ENCODE data around the gene CTNNAL1. TPM values are rescaled to one million over a fixed set of nuclear protein-coding genes. Genes with fewer than 3 reads are reported as not detected.
A peak's percentile ranks its signal among the peaks of the same experiment; 100 is the strongest.

The CTNNAL1 gene
- polyA plus RNA-seq, 1 experiment = 82.7 TPM

- H3K4me3 ChIP-seq (ENCODE audit: low read depth, low read length) = no peak overlapping the region
- no peaks in the 10 kb centered on the region for H3K27me3 ChIP-seq (ENCODE audit: control insufficient read depth, insufficient read depth, low read length)
- ChIA-PET CTCF (no interaction called here), POLR2A (no interaction called here)
- TF ChIP-seq, protein P1, sequence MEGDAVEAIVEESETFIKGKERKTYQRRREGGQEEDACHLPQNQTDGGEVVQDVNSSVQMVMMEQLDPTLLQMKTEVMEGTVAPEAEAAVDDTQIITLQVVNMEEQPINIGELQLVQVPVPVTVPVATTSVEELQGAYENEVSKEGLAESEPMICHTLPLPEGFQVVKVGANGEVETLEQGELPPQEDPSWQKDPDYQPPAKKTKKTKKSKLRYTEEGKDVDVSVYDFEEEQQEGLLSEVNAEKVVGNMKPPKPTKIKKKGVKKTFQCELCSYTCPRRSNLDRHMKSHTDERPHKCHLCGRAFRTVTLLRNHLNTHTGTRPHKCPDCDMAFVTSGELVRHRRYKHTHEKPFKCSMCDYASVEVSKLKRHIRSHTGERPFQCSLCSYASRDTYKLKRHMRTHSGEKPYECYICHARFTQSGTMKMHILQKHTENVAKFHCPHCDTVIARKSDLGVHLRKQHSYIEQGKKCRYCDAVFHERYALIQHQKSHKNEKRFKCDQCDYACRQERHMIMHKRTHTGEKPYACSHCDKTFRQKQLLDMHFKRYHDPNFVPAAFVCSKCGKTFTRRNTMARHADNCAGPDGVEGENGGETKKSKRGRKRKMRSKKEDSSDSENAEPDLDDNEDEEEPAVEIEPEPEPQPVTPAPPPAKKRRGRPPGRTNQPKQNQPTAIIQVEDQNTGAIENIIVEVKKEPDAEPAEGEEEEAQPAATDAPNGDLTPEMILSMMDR (IDR thresholded peaks at IDR 0.05; ENCODE audit: low read depth, low read length) = no peak
- DNase-seq (ENCODE audit: low read depth, low spot score) = no peak
- peak overlapping the region; percentile 40 for H3K27ac ChIP-seq (ENCODE audit: low read depth, low read length)
- no peaks in the 10 kb centered on the region for H3K9me3 ChIP-seq (ENCODE audit: control insufficient read depth, insufficient read depth, low read length)
These were observed 13.9 kb upstream of the CTNNAL1 start for GRCh38 chr9:109027176-109027575.

DNA sequence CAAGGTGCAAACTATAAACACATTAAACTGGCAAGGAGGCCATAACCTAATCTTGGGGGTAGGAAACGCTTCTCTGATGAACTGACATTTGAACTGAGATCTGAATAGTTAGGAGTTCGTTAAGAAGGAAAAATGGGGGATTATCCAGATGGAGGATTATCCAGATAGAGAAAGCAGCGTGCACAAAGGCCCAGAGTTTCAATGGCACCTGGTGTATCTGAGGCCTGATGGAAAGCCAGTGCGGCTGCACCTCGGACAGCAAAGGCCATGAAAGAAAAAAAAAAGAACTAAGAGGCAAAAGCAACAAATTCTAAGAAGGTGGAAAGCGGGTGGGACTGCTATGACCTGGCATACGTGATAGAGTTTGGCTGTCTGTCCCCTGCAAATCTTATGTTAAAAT, 13.0 kb upstream of the CTNNAL1 start:
- TF ChIP-seq, protein P1 (IDR thresholded peaks at IDR 0.05; ENCODE audit: low read depth, low read length) = no peak
- ChIA-PET POLR2A (no interaction called here), CTCF (no interaction called here)
- H3K27me3 ChIP-seq (ENCODE audit: control insufficient read depth, insufficient read depth, low read length) = no peaks in the 10 kb centered on the region
- no peaks in the 10 kb centered on the region for H3K9me3 ChIP-seq (ENCODE audit: control insufficient read depth, insufficient read depth, low read length)
- no peak overlapping the region for H3K27ac ChIP-seq (ENCODE audit: low read depth, low read length)
- no peak overlapping the region for H3K4me3 ChIP-seq (ENCODE audit: low read depth, low read length)
- no peak for DNase-seq (ENCODE audit: low read depth, low spot score)

- ChIA-PET POLR2A (no interaction called here), CTCF (interaction anchor here (0.9 kb wide), 1 partner anchor 11 kb away, joined by 3 read pairs; no protein-coding TSS in a partner anchor)
- TF ChIP-seq, protein P1 (IDR thresholded peaks at IDR 0.05; ENCODE audit: low read depth, low read length) = no peak
- H3K27me3 ChIP-seq (ENCODE audit: control insufficient read depth, insufficient read depth, low read length) = no peaks in the 10 kb centered on the region
- no peak overlapping the region for H3K4me3 ChIP-seq (ENCODE audit: low read depth, low read length)
- H3K9me3 ChIP-seq (ENCODE audit: control insufficient read depth, insufficient read depth, low read length) = no peaks in the 10 kb centered on the region
- DNase-seq (ENCODE audit: low read depth, low spot score) = no peak
- no peak overlapping the region for H3K27ac ChIP-seq (ENCODE audit: low read depth, low read length)
These were observed 9.6 kb upstream of the CTNNAL1 start for GRCh38 chr9:109022873-109023272.

- no peaks in the 10 kb centered on the region for H3K9me3 ChIP-seq (ENCODE audit: control insufficient read depth, insufficient read depth, low read length)
- no peak overlapping the region for H3K4me3 ChIP-seq (ENCODE audit: low read depth, low read length)
- no peaks in the 10 kb centered on the region for H3K27me3 ChIP-seq (ENCODE audit: control insufficient read depth, insufficient read depth, low read length)
- no peak overlapping the region for H3K27ac ChIP-seq (ENCODE audit: low read depth, low read length)
- no peak for DNase-seq (ENCODE audit: low read depth, low spot score)
- ChIA-PET POLR2A (no interaction called here), CTCF (no interaction called here)
- TF ChIP-seq, protein P1 (IDR thresholded peaks at IDR 0.05; ENCODE audit: low read depth, low read length) = no peak
These were observed 7.5 kb upstream of the CTNNAL1 start for GRCh38 chr9:109020581-109021511.

DNA sequence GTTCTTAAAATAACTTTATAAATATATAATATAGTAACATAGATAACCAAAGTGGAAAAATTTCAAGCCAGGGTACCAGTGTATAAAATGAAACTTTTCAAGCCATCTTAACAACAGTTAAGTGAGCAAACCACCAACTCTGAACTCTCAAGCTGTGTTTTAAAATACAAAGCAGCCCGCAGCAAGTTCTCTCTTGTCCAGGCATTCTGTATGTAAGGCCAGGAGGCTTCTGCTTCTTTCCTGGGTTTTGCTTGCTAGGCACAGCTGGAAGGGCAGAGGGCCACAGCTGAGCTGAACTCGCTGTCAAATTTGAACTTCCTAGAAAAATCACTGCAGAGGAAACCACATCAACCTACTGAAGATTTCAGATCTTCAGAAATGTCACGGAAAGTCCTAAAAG, 6.8 kb upstream of the CTNNAL1 start:
- H3K27ac ChIP-seq (ENCODE audit: low read depth, low read length) = no peak overlapping the region
- POLR2A ChIA-PET = no interaction called here
- no peaks in the 10 kb centered on the region for H3K9me3 ChIP-seq (ENCODE audit: control insufficient read depth, insufficient read depth, low read length)
- no peak overlapping the region for H3K4me3 ChIP-seq (ENCODE audit: low read depth, low read length)
- TF ChIP-seq, protein P1 (IDR thresholded peaks at IDR 0.05; ENCODE audit: low read depth, low read length) = no peak
- CTCF ChIA-PET = no interaction called here
- no peaks in the 10 kb centered on the region for H3K27me3 ChIP-seq (ENCODE audit: control insufficient read depth, insufficient read depth, low read length)
- no peak for DNase-seq (ENCODE audit: low read depth, low spot score)

Data from AG04450 (cell line).